Body of pancreas (tissue), 4 donors: ENCODE results near the gene NAV1.

Experiments used
- POLR2A ChIP-seq, 3 donors: fragments of 450-650 bp; IDR thresholded peaks; one replicate each; pipeline ENCODE4 v1.6.1; 2016; ENCODE audit warnings: antibody characterized with exemption in 3 of 3, mild to moderate bottlenecking in 2 of 3
- TF ChIP-seq, protein P1 (sequence below), 7 experiments: fragments of 450-650 bp in 4 of 7; fragments of 200-600 bp in 3 of 7; sonication (generic) in 3 of 7; IDR thresholded peaks; one replicate each; pipeline ENCODE4 v1.5.1; 2016 to 2019; ENCODE audit warnings: antibody characterized with exemption in 7 of 7

DNA sequence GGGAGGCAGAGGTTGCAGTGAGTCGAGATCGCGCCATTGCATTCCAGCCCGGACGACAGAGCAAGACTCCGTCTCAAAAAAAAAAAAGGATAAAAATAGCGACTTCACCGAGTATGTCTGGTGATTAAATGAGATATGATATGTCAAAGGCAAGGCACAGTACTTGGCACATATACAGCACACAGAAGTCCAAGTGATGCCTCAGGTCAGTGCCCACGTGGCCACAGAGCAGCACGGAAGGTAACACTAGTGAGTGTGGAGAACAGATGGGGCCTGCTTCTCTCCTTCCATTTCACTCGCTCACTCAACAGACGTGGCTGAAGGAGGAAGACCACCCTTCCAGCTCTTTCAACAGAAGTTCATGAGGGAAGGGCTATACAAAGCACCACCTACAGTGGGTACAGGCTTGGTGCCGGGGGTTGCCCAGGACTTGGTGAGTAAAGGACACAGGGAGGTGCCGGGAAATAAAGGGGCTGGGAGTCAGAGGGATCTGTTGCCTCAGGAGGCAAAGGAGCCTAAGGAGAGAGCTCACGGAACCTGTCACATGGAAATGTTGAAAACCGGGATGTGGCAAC, 40.9 kb upstream of the NAV1 start:
- no peak for TF ChIP-seq POLR2A (IDR thresholded peaks at IDR 0.05)
- TF ChIP-seq, protein P1, sequence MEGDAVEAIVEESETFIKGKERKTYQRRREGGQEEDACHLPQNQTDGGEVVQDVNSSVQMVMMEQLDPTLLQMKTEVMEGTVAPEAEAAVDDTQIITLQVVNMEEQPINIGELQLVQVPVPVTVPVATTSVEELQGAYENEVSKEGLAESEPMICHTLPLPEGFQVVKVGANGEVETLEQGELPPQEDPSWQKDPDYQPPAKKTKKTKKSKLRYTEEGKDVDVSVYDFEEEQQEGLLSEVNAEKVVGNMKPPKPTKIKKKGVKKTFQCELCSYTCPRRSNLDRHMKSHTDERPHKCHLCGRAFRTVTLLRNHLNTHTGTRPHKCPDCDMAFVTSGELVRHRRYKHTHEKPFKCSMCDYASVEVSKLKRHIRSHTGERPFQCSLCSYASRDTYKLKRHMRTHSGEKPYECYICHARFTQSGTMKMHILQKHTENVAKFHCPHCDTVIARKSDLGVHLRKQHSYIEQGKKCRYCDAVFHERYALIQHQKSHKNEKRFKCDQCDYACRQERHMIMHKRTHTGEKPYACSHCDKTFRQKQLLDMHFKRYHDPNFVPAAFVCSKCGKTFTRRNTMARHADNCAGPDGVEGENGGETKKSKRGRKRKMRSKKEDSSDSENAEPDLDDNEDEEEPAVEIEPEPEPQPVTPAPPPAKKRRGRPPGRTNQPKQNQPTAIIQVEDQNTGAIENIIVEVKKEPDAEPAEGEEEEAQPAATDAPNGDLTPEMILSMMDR (IDR thresholded peaks at IDR 0.05): no peak
